Ishikawa (cell line): Measurements from ENCODE around the gene CERCAM.
"Not testable (repeated sequence)": the region's sequence is repeated elsewhere in the genome, so short reads cannot be mapped to it uniquely, and the experiment has no call there.

Experiments used
- CEBPB ChIP-seq: IDR thresholded peaks from 2 replicates; pipeline ENCODE4 v1.6.1; 2012
- EP300 ChIP-seq: IDR thresholded peaks from 2 replicates; pipeline ENCODE4 v1.6.1; 2012; ENCODE audit warnings: borderline replicate concordance
- TF ChIP-seq, protein P1 (sequence below): IDR thresholded peaks from 2 replicates; pipeline ENCODE4 v1.6.1; 2012; ENCODE audit warnings: low read depth, mild to moderate bottlenecking

DNA sequence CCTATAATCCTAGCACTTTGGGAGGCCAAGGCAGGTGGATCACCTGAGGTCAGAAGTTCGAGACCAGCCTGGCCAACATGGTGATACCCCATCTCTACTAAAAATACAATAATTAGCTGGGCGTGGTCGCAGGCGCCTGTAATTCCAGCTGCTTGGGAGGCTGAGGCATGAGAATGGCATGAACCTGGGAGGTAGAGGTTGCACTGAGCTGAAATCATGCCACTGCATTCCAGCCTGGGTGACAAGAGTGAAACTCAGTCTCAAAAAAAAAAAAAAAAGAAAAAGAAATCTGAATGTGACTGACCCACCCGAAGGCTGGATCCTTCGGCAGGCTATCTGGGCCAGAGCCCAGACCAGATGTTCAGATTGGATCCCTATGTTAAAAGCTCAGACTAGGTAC, 2.7 kb downstream of the CERCAM start:
- TF ChIP-seq, protein P1, sequence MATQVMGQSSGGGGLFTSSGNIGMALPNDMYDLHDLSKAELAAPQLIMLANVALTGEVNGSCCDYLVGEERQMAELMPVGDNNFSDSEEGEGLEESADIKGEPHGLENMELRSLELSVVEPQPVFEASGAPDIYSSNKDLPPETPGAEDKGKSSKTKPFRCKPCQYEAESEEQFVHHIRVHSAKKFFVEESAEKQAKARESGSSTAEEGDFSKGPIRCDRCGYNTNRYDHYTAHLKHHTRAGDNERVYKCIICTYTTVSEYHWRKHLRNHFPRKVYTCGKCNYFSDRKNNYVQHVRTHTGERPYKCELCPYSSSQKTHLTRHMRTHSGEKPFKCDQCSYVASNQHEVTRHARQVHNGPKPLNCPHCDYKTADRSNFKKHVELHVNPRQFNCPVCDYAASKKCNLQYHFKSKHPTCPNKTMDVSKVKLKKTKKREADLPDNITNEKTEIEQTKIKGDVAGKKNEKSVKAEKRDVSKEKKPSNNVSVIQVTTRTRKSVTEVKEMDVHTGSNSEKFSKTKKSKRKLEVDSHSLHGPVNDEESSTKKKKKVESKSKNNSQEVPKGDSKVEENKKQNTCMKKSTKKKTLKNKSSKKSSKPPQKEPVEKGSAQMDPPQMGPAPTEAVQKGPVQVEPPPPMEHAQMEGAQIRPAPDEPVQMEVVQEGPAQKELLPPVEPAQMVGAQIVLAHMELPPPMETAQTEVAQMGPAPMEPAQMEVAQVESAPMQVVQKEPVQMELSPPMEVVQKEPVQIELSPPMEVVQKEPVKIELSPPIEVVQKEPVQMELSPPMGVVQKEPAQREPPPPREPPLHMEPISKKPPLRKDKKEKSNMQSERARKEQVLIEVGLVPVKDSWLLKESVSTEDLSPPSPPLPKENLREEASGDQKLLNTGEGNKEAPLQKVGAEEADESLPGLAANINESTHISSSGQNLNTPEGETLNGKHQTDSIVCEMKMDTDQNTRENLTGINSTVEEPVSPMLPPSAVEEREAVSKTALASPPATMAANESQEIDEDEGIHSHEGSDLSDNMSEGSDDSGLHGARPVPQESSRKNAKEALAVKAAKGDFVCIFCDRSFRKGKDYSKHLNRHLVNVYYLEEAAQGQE = not testable (repeated sequence)
- not testable (repeated sequence) for TF ChIP-seq CEBPB, EP300
